ENCODE measurements around the gene BTBD1. TPM values are rescaled to one million over a fixed set of nuclear protein-coding genes. Genes with fewer than 3 reads are reported as not detected.

The BTBD1 gene
- total RNA-seq, 1 donor from 2014 or later, result 37.8 TPM

DNA sequence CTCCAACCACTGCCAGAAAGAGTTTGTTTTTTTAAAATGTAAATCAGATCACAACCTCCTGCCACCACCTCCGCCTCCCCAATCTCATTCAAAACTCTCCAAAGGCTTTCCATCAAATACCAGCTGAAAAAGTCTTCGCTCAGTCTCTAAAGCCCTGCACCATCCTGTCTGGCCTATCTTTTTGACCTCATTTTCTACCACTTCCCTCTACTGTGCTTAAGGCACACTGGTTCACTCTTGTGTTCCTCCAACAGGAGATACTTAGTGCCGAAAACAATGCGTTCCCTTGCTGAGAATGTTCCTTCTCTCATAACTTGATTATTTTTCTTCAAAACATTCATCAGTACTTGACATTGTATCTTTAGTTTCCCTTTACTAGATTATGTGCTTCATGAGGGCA is 3.5 kb downstream of the BTBD1 start:
- Mint-ChIP-seq H3K36me3 (ENCODE audit: low read depth) (no peaks in the 10 kb centered on the region), H3K4me1 (no peaks in the 10 kb centered on the region), H3K27me3 (ENCODE audit: low read depth) (no peaks in the 10 kb centered on the region), H3K4me3 (no peak overlapping the region), H3K27ac (ENCODE audit: unreplicated experiment) (no peak overlapping the region), H3K9me3 (no peaks in the 10 kb centered on the region)
- DNase-seq (ENCODE audit: low read depth, low spot score), result no peak
- TF ChIP-seq CTCF (conservative IDR thresholded peaks at IDR 0.05), result no peak

DNA sequence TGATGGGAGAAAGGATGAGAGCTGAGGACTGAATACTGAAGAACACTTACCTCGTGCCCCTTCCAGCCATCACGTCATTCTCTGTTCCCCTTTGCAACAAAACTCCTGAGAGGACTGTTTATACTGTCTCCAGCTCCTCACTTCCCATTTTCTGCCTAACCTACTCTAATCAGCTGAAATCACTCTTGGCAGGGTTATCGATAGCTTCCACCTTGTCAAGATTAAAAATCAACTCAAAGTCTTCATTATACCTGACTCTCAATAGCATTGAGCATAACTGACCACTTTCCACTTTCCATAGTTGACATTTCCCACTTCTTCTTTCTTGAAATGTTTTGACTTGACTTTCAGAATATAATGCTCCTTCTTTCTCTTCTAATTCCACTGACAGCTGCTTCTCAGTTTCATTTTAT is 4.3 kb downstream of the BTBD1 start:
- Mint-ChIP-seq H3K4me1 (no peaks in the 10 kb centered on the region), H3K36me3 (ENCODE audit: low read depth) (no peaks in the 10 kb centered on the region), H3K27ac (ENCODE audit: unreplicated experiment) (no peak overlapping the region), H3K27me3 (ENCODE audit: low read depth) (no peaks in the 10 kb centered on the region), H3K9me3 (no peaks in the 10 kb centered on the region), H3K4me3 (no peak overlapping the region)
- DNase-seq (ENCODE audit: low read depth, low spot score), result no peak
- TF ChIP-seq CTCF (conservative IDR thresholded peaks at IDR 0.05), result no peak

- DNase-seq (ENCODE audit: low read depth, low spot score), result no peak
- Mint-ChIP-seq H3K4me3 (no peak overlapping the region), H3K9me3 (no peaks in the 10 kb centered on the region), H3K27me3 (ENCODE audit: low read depth) (no peaks in the 10 kb centered on the region), H3K4me1 (no peaks in the 10 kb centered on the region), H3K27ac (ENCODE audit: unreplicated experiment) (no peak overlapping the region), H3K36me3 (ENCODE audit: low read depth) (no peaks in the 10 kb centered on the region)
- no peak for TF ChIP-seq CTCF (conservative IDR thresholded peaks at IDR 0.05)
These were observed 5.4 kb downstream of the BTBD1 start for GRCh38 chr15:83061680-83062079.

GRCh38 chr15:83057696-83058376 is 9.2 kb downstream of the BTBD1 start:
- Mint-ChIP-seq H3K27ac (ENCODE audit: unreplicated experiment) (peak overlapping the region; percentile 5), H3K4me3 (no peak overlapping the region), H3K27me3 (ENCODE audit: low read depth) (no peaks in the 10 kb centered on the region), H3K36me3 (ENCODE audit: low read depth) (peaks cover 6% of the 10 kb centered on the region), H3K4me1 (no peaks in the 10 kb centered on the region), H3K9me3 (no peaks in the 10 kb centered on the region)
- no peak for TF ChIP-seq CTCF (conservative IDR thresholded peaks at IDR 0.05)
- DNase-seq (ENCODE audit: low read depth, low spot score), result no peak

DNA sequence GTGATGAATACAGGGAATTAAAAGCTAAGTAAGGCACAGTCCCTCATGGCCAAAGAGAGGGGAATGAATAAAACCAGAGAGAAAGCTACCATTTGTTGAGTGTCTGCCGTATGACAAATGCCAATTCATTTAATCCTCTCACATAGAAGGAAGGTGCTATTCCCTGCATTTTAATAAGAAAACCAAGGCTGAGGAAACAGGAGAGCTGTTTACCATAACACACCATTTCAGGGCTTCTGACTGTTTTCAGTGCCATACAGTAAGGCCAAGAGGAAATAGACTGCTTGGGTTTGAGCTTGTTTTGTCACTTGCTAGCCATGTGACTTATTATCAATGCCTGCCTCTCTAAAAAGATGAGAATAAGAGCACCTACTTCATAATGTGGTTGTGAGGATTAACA is 10.1 kb downstream of the BTBD1 start:
- Mint-ChIP-seq H3K9me3 (no peaks in the 10 kb centered on the region), H3K27ac (ENCODE audit: unreplicated experiment) (peak overlapping the region; percentile 43), H3K36me3 (ENCODE audit: low read depth) (peaks cover 6% of the 10 kb centered on the region), H3K4me3 (no peak overlapping the region), H3K27me3 (ENCODE audit: low read depth) (no peaks in the 10 kb centered on the region), H3K4me1 (no peaks in the 10 kb centered on the region)
- DNase-seq (ENCODE audit: low read depth, low spot score), result no peak
- no peak for TF ChIP-seq CTCF (conservative IDR thresholded peaks at IDR 0.05)
